Measurements from ENCODE around the gene RPN1. TPM values are rescaled to one million over a fixed set of nuclear protein-coding genes. Genes with fewer than 3 reads are reported as not detected.
A peak's percentile ranks its signal among the peaks of the same experiment; 100 is the strongest.

The RPN1 gene
- total RNA-seq, 2 experiments from 2014 or later: 124 to 129 TPM

GRCh38 chr3:128647307-128647706 is 3.3 kb downstream of the RPN1 start:
- no peaks in the 10 kb centered on the region for H3K9me3 Mint-ChIP-seq
- peaks cover 30% of the 10 kb centered on the region for H3K36me3 Mint-ChIP-seq (ENCODE audit: low read depth)
- H3K27me3 Mint-ChIP-seq (ENCODE audit: low read depth): no peaks in the 10 kb centered on the region
- intact Hi-C loops (cut with micrococcal nuclease): no loop called here
- DNase-seq: no peak
- CTCF ChIA-PET: interaction anchor here (0.6 to 1.3 kb wide), 3 partner anchors 30 to 508 kb away, joined by 3 to 5 read pairs (median 3); no protein-coding TSS in a partner anchor
- H3K4me3 Mint-ChIP-seq: no peak overlapping the region
- H3K4me1 Mint-ChIP-seq (ENCODE audit: low read depth): peaks cover 37% of the 10 kb centered on the region
- H3K27ac Mint-ChIP-seq: no peak overlapping the region

GRCh38 chr3:128634075-128634611 is 16.5 kb downstream of the RPN1 start:
- peaks cover 12% of the 10 kb centered on the region for H3K4me1 Mint-ChIP-seq (ENCODE audit: low read depth)
- DNase-seq: no peak
- intact Hi-C loops (cut with micrococcal nuclease): no loop called here
- no peak overlapping the region for H3K27ac Mint-ChIP-seq
- no peak overlapping the region for H3K4me3 Mint-ChIP-seq
- CTCF ChIA-PET: no interaction called here
- H3K27me3 Mint-ChIP-seq (ENCODE audit: low read depth): no peaks in the 10 kb centered on the region
- H3K36me3 Mint-ChIP-seq (ENCODE audit: low read depth): peaks cover 32% of the 10 kb centered on the region
- no peaks in the 10 kb centered on the region for H3K9me3 Mint-ChIP-seq

GRCh38 chr3:128632301-128632700 is 18.3 kb downstream of the RPN1 start:
- peak overlapping the region; percentile 43 for H3K27ac Mint-ChIP-seq
- DNase-seq: no peak
- H3K9me3 Mint-ChIP-seq: no peaks in the 10 kb centered on the region
- intact Hi-C loops (cut with micrococcal nuclease): no loop called here
- CTCF ChIA-PET: no interaction called here
- no peaks in the 10 kb centered on the region for H3K27me3 Mint-ChIP-seq (ENCODE audit: low read depth)
- no peak overlapping the region for H3K4me3 Mint-ChIP-seq
- peaks cover 27% of the 10 kb centered on the region for H3K36me3 Mint-ChIP-seq (ENCODE audit: low read depth)
- peaks cover 5% of the 10 kb centered on the region for H3K4me1 Mint-ChIP-seq (ENCODE audit: low read depth)

- Mint-ChIP-seq H3K27ac (no peak overlapping the region), H3K4me1 (ENCODE audit: low read depth) (peaks cover 4% of the 10 kb centered on the region), H3K36me3 (ENCODE audit: low read depth) (peaks cover 40% of the 10 kb centered on the region), H3K4me3 (no peak overlapping the region), H3K9me3 (no peaks in the 10 kb centered on the region), H3K27me3 (ENCODE audit: low read depth) (no peaks in the 10 kb centered on the region)
- no peak for DNase-seq
- intact Hi-C loops (cut with micrococcal nuclease): no loop called here
- CTCF ChIA-PET: no interaction called here
Observed at GRCh38 chr3:128629936-128630335, 20.7 kb downstream of the RPN1 start.

DNA sequence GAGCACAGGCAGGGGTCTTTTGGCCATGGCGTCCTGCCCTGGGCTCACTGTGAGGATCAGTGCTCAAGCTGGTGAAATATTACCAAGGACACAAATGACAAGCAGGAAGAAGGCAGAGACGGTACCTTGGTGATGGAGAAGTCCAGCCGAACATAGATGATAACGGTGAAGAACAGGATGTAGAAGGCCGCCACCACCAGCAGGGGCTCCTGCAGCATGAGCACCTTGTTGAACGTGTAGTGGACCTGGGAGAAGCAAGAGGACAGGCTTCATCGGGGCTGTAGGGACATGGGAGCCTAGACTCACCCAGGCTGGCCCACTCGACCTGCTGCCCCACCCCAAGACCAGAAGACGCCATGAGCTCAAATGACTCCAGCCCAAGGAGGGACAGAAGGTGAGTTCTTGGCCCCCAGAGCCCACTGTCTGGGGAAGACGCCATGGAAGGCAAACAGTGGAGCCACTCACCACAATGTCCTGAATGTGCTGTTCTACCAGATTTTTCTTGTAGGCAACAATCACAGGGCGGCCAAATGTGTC is 25.1 kb downstream of the RPN1 start:
- Mint-ChIP-seq H3K4me1 (ENCODE audit: low read depth) (peaks cover 8% of the 10 kb centered on the region), H3K27me3 (ENCODE audit: low read depth) (no peaks in the 10 kb centered on the region), H3K36me3 (ENCODE audit: low read depth) (peaks cover 50% of the 10 kb centered on the region), H3K27ac (no peak overlapping the region), H3K9me3 (no peaks in the 10 kb centered on the region), H3K4me3 (no peak overlapping the region)
- CTCF ChIA-PET: no interaction called here
- DNase-seq: no peak
- intact Hi-C loops (cut with micrococcal nuclease): no loop called here

DNA sequence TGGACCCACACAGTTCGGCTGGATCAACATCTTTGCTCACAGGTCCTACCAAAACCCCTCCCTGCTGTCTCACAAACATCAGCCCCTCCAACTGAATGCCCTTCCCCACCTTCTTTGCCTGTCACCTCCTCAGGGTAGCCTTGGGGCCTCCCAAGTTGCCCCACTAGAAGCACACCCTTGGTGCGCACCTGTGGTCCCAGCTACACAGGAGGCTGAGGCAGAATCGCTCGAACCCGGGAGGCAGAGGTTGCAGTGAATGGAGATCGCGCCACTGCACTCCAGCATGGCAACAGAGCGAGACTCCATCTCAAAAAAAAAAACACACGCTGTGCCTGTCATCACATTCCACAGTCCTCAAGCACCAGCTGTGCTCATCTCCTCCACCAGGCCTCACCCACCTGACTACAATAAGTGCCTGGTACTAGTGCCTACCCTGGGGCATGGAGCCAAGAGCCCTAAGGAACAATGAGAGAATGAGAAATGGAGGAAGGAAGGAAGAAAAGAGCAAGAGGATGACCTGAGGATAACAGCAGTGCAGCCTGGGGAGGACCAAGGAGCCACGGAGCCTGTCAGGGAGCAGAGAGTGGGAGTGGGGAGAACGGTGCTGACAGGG is 26.0 kb downstream of the RPN1 start:
- intact Hi-C loops (cut with micrococcal nuclease): no loop called here
- Mint-ChIP-seq H3K36me3 (ENCODE audit: low read depth) (peaks cover 53% of the 10 kb centered on the region), H3K27ac (peak overlapping the region; percentile 14), H3K4me3 (no peak overlapping the region), H3K9me3 (no peaks in the 10 kb centered on the region), H3K4me1 (ENCODE audit: low read depth) (peaks cover 15% of the 10 kb centered on the region), H3K27me3 (ENCODE audit: low read depth) (no peaks in the 10 kb centered on the region)
- CTCF ChIA-PET: no interaction called here
- DNase-seq: no peak

GRCh38 chr3:128623762-128624176 is 26.8 kb downstream of the RPN1 start:
- CTCF ChIA-PET: no interaction called here
- Mint-ChIP-seq H3K4me3 (no peak overlapping the region), H3K4me1 (ENCODE audit: low read depth) (peaks cover 23% of the 10 kb centered on the region), H3K9me3 (no peaks in the 10 kb centered on the region), H3K27ac (peak overlapping the region; percentile 37), H3K27me3 (ENCODE audit: low read depth) (no peaks in the 10 kb centered on the region), H3K36me3 (ENCODE audit: low read depth) (peaks cover 60% of the 10 kb centered on the region)
- DNase-seq: no peak
- intact Hi-C loops (cut with micrococcal nuclease): no loop called here

DNA sequence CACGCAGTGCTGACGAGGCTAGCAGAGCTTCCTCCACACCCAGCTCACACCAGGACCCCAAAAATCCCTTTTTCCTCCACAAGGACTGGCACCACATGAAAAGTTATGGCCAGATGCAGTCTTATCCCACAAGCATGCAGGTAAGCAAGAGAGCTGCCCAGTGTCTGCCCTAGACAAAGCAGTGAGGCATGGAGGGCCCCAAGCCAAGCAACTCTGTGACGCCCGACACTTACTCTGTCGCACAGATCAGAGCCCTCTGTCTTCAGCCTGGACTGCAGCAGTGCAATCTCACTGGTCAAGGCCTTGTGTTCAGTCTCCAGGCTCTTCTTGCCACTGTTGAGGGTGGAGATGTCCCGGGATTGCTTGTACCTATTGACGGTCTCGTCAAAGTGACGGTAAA is 28.7 kb downstream of the RPN1 start:
- H3K4me3 Mint-ChIP-seq: no peak overlapping the region
- no peak for DNase-seq
- CTCF ChIA-PET: no interaction called here
- peaks cover 66% of the 10 kb centered on the region for H3K36me3 Mint-ChIP-seq (ENCODE audit: low read depth)
- H3K27me3 Mint-ChIP-seq (ENCODE audit: low read depth): no peaks in the 10 kb centered on the region
- intact Hi-C loops (cut with micrococcal nuclease): no loop called here
- H3K27ac Mint-ChIP-seq: peak overlapping the region; percentile 37
- peaks cover 34% of the 10 kb centered on the region for H3K4me1 Mint-ChIP-seq (ENCODE audit: low read depth)
- H3K9me3 Mint-ChIP-seq: no peaks in the 10 kb centered on the region

DNA sequence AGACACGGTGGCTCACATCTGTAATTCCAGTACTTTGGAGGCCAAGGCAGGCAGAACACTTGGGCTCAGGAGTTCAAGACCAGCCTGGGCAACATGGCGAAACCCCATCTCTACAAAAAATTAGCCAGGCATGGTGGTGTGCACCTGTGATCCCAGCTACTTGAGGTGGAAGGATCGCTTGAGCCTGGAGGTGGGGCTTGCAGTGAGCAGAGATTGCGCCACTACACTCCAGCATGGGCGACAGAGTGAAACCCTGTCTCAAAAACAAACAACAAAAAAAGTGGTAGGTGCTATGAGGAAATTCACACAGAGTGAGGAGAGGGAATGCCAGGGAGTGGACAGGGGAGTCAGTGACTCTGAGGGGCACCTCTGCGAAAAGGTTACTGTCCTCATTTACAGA is 29.4 kb downstream of the RPN1 start:
- Mint-ChIP-seq H3K27ac (peak overlapping the region; percentile 90), H3K4me3 (no peak overlapping the region), H3K36me3 (ENCODE audit: low read depth) (peaks cover 59% of the 10 kb centered on the region), H3K27me3 (ENCODE audit: low read depth) (no peaks in the 10 kb centered on the region), H3K4me1 (ENCODE audit: low read depth) (peaks cover 32% of the 10 kb centered on the region), H3K9me3 (no peaks in the 10 kb centered on the region)
- intact Hi-C loops (cut with micrococcal nuclease): no loop called here
- no peak for DNase-seq
- CTCF ChIA-PET: no interaction called here

DNA sequence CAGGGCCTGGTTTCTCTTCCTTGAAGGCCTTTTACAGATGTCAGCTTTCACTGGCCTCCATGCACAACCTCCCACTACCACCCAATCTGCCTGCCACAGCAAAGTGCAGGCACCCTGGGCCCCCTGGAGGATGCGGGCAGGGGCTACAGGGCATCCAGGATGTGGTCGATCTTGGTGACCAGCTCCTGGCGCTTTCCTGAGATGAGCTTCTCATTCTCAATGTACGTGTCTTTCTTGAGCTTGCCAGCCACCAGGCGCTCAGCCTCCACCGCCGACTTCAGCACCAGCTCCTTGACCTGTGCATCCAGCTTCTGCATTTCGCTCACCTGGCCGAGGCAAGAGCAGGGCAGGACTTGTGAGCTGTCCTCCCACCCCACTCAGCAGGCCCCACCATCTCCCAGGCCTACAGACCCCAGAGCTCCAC is 30.3 kb downstream of the RPN1 start:
- Mint-ChIP-seq H3K4me3 (no peak overlapping the region), H3K27me3 (ENCODE audit: low read depth) (no peaks in the 10 kb centered on the region), H3K4me1 (ENCODE audit: low read depth) (peaks cover 32% of the 10 kb centered on the region), H3K36me3 (ENCODE audit: low read depth) (peaks cover 52% of the 10 kb centered on the region), H3K27ac (peak overlapping the region; percentile 90), H3K9me3 (no peaks in the 10 kb centered on the region)
- peak; percentile 45 for DNase-seq
- CTCF ChIA-PET: interaction anchor here (0.6 to 0.7 kb wide), 4 partner anchors 34 to 265 kb away, joined by 3 to 5 read pairs (median 4); no protein-coding TSS in a partner anchor
- intact Hi-C loops (cut with micrococcal nuclease): no loop called here

GRCh38 chr3:128619146-128619890 is 31.3 kb downstream of the RPN1 start:
- Mint-ChIP-seq H3K27me3 (ENCODE audit: low read depth) (no peaks in the 10 kb centered on the region), H3K27ac (peak overlapping the region; percentile 89), H3K4me1 (ENCODE audit: low read depth) (peaks cover 32% of the 10 kb centered on the region), H3K4me3 (peak overlapping the region; percentile 95), H3K9me3 (no peaks in the 10 kb centered on the region), H3K36me3 (ENCODE audit: low read depth) (peaks cover 44% of the 10 kb centered on the region)
- intact Hi-C loops (cut with micrococcal nuclease): loop anchor here (1.0 to 5.0 kb wide), 6 partner anchors 107 to 563 kb away; partner anchors contain the start of genes ACAD9, CNBP, RAB43 and RAB7A
- CTCF ChIA-PET: interaction anchor here (0.9 kb wide), 1 partner anchor 61 kb away, joined by 3 read pairs; no protein-coding TSS in a partner anchor
- peak; percentile 62 for DNase-seq

DNA sequence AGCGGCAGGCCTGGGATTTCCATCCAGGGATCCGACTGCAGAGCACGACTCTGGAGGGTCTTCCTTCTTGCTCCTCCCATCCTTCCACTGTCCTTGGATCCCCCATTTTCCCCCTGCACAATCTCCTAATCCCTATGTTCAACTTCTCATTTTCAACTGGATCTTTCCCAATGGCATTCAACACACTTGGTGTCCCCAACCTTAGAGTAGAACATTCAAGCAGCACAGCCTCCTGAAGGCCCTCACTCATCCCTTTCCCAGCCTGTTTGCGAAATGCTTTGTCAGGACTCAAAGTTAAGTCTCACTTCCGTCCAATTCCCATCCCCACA is 32.3 kb downstream of the RPN1 start:
- intact Hi-C loops (cut with micrococcal nuclease): loop anchor here (2.0 to 5.0 kb wide), 3 partner anchors 108 to 564 kb away; partner anchors contain the start of genes CNBP, RAB43 and RAB7A
- Mint-ChIP-seq H3K36me3 (ENCODE audit: low read depth) (peaks cover 39% of the 10 kb centered on the region), H3K9me3 (no peaks in the 10 kb centered on the region)

More for the DNA sequence above, 32.3 kb downstream of the RPN1 start:
- peak overlapping the region; percentile 95 for H3K4me3 Mint-ChIP-seq
- CTCF ChIA-PET: interaction anchor here (0.9 to 2.9 kb wide), 17 partner anchors 12 to 531 kb away, joined by 3 to 26 read pairs (median 6); partner anchors contain the start of genes ACAD9 and RPN1
- no peak for DNase-seq
- peaks cover 32% of the 10 kb centered on the region for H3K4me1 Mint-ChIP-seq (ENCODE audit: low read depth)
- H3K27me3 Mint-ChIP-seq (ENCODE audit: low read depth): no peaks in the 10 kb centered on the region
- peak overlapping the region; percentile 89 for H3K27ac Mint-ChIP-seq
